ENCODE measurements around the gene SEMA3C. TPM values are rescaled to one million over a fixed set of nuclear protein-coding genes. Genes with fewer than 3 reads are reported as not detected.

SEMA3C gene
- total RNA-seq, 1 donor from 2014 or later, result 266 TPM

DNA sequence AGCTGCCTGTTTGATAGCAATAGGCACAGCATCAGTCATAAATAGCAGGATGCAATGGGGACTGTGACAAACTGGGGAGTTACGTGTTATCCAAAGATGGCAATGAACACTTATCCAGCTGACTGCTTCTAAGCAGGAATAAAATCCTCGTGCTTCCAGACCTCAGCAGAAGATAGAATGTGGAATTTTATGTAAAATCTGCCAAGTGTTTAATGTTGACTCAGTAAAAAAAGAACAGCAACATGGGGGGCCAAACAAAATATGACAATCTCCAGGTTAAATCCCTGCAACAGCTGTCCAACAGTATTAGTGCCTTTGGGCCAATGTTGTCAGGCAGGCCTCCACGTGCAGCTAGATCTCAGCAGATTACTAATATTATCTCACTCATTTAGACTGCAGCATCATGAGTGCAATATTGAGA, 127.3 kb downstream of the SEMA3C start:
- Histone ChIP-seq H3K36me3 (ENCODE audit: control insufficient read depth in 3 of 3, insufficient read depth in 3 of 3, low read length in 3 of 3) (peaks cover 0 to 2% (median 0%) of the 10 kb centered on the region in 3 donors), H3K27ac (ENCODE audit: low read depth, low read length) (peak overlapping the region; percentile 67), H3K9ac (ENCODE audit: low read depth in 1 of 3, low read length in 3 of 3) (peak overlapping the region in 1 of 3 donors; percentile 1), H3K27me3 (ENCODE audit: control insufficient read depth in 3 of 3, insufficient read depth in 3 of 3, low read length in 3 of 3) (no peaks in the 10 kb centered on the region), H3K4me1 (ENCODE audit: control insufficient read depth in 3 of 3, insufficient read depth in 3 of 3, low read length in 3 of 3) (peaks cover 21 to 26% (median 25%) of the 10 kb centered on the region in 3 donors), H3K4me3 (ENCODE audit: low read length in 3 of 3) (no peak overlapping the region), H3K9me3 (ENCODE audit: control insufficient read depth in 3 of 3, low read length in 3 of 3) (no peaks in the 10 kb centered on the region)

DNA sequence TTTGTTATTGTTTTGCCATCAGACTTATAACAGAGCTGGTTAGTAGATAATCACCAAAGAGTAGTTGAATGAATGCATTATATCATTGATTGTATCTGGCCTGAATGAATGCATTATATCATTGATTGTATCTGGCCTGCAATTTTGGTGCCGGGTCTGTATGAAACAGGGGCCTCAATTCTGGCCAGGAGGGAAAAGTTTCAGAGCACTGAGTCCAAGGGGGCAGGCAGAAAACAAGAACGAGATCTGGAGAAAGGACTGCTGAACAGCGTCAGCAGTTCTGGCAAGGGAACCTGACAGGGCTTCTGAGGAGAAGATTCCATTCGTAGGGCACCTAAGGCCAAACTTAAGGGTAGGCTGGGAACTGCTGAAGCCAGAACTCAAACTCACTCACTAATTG, 128.0 kb downstream of the SEMA3C start:
- Histone ChIP-seq H3K9me3 (ENCODE audit: control insufficient read depth in 3 of 3, low read length in 3 of 3) (no peaks in the 10 kb centered on the region), H3K27me3 (ENCODE audit: control insufficient read depth in 3 of 3, insufficient read depth in 3 of 3, low read length in 3 of 3) (no peaks in the 10 kb centered on the region), H3K4me3 (ENCODE audit: low read length in 3 of 3) (no peak overlapping the region), H3K9ac (ENCODE audit: low read depth in 1 of 3, low read length in 3 of 3) (peak overlapping the region in 2 of 3 donors; percentile 25 to 36), H3K36me3 (ENCODE audit: control insufficient read depth in 3 of 3, insufficient read depth in 3 of 3, low read length in 3 of 3) (peaks cover 0 to 2% (median 0%) of the 10 kb centered on the region in 3 donors), H3K4me1 (ENCODE audit: control insufficient read depth in 3 of 3, insufficient read depth in 3 of 3, low read length in 3 of 3) (peaks cover 21 to 26% (median 25%) of the 10 kb centered on the region in 3 donors), H3K27ac (ENCODE audit: low read depth, low read length) (peak overlapping the region; percentile 67)

DNA sequence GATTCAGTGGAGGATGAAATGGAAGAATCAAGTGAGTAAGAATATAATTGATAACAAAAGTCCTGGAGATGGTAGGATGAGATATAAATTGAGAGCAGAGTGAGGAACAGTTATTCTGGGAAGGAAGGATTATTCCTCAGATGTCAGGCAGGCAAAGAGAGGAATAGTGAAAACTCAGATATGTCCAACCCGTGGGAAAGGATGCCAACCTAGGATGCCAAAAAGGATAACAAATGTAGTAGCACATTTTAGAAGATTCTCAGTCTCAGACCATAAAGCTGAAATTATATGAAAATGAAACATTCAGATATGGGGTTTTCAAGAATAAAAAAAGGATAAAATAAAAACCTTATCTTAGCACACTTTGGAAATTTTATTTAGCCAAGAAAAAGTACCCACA, 131.1 kb downstream of the SEMA3C start:
- Histone ChIP-seq H3K9ac (ENCODE audit: low read depth in 1 of 3, low read length in 3 of 3) (no peak overlapping the region), H3K4me3 (ENCODE audit: low read length in 3 of 3) (no peak overlapping the region), H3K36me3 (ENCODE audit: control insufficient read depth in 3 of 3, insufficient read depth in 3 of 3, low read length in 3 of 3) (peaks cover 0 to 2% (median 0%) of the 10 kb centered on the region in 3 donors), H3K27ac (ENCODE audit: low read depth, low read length) (no peak overlapping the region), H3K4me1 (ENCODE audit: control insufficient read depth in 3 of 3, insufficient read depth in 3 of 3, low read length in 3 of 3) (peaks cover 23 to 26% (median 23%) of the 10 kb centered on the region in 3 donors), H3K27me3 (ENCODE audit: control insufficient read depth in 3 of 3, insufficient read depth in 3 of 3, low read length in 3 of 3) (no peaks in the 10 kb centered on the region), H3K9me3 (ENCODE audit: control insufficient read depth in 3 of 3, low read length in 3 of 3) (no peaks in the 10 kb centered on the region)

DNA sequence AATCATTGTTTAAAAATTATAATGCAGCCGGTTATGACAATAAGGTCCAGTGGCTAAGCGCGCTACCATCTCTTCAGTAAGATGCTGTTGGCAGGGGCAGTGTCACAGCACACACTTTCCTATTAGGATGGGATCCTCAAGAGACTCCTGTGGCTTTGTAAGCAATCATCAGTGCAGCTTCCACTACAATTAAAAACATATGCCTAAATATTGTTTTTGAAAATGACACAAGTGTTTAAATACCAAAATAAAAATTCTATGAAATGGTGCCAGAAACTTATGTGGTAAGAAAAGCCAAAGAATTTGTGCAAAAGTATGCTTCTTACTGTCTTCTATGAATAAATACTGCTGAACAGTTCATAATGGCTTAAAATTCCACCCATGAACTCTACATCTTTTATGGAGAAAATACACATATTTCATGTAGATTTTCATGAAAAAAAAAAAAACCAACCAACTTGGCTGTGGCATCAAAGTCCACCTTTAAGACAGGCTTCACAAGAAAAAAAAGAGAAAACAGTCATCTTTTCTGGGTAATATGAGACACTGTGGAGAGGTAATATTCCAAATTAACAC, 132.8 kb downstream of the SEMA3C start:
- H3K9ac ChIP-seq (ENCODE audit: low read depth in 1 of 3, low read length in 3 of 3), result no peak overlapping the region
- H3K27me3 ChIP-seq (ENCODE audit: control insufficient read depth in 3 of 3, insufficient read depth in 3 of 3, low read length in 3 of 3), result no peaks in the 10 kb centered on the region
- peak overlapping the region; percentile 32 for H3K27ac ChIP-seq (ENCODE audit: low read depth, low read length)
- peaks cover 0 to 2% (median 0%) of the 10 kb centered on the region in 3 donors for H3K36me3 ChIP-seq (ENCODE audit: control insufficient read depth in 3 of 3, insufficient read depth in 3 of 3, low read length in 3 of 3)
- no peak overlapping the region for H3K4me3 ChIP-seq (ENCODE audit: low read length in 3 of 3)
- H3K9me3 ChIP-seq (ENCODE audit: control insufficient read depth in 3 of 3, low read length in 3 of 3), result no peaks in the 10 kb centered on the region
- peaks cover 24 to 31% (median 27%) of the 10 kb centered on the region in 3 donors for H3K4me1 ChIP-seq (ENCODE audit: control insufficient read depth in 3 of 3, insufficient read depth in 3 of 3, low read length in 3 of 3)

DNA sequence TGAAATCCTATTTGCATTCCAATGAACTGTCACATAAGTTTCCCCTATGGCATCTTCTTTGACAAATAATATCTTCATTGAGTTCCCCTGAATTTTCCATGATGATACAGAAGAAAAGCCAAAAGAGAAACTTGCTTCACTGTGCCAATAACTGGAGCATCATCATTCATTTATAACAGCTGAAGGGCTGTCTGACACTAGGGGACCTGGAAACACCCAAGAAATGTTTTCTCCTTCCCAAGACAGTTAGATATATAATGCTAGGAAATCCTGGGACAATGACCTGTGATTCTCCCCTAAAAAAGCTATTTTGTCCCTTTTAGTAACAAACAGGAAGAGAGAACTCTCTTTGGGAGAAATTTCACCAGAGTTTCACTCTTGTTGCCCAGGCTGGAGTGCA, 133.6 kb downstream of the SEMA3C start:
- no peak overlapping the region for H3K4me3 ChIP-seq (ENCODE audit: low read length in 3 of 3)
- no peaks in the 10 kb centered on the region for H3K27me3 ChIP-seq (ENCODE audit: control insufficient read depth in 3 of 3, insufficient read depth in 3 of 3, low read length in 3 of 3)
- H3K36me3 ChIP-seq (ENCODE audit: control insufficient read depth in 3 of 3, insufficient read depth in 3 of 3, low read length in 3 of 3), result peaks cover 0 to 2% (median 0%) of the 10 kb centered on the region in 3 donors
- peaks cover 22 to 31% (median 23%) of the 10 kb centered on the region in 3 donors for H3K4me1 ChIP-seq (ENCODE audit: control insufficient read depth in 3 of 3, insufficient read depth in 3 of 3, low read length in 3 of 3)
- H3K9ac ChIP-seq (ENCODE audit: low read depth in 1 of 3, low read length in 3 of 3), result no peak overlapping the region
- no peaks in the 10 kb centered on the region for H3K9me3 ChIP-seq (ENCODE audit: control insufficient read depth in 3 of 3, low read length in 3 of 3)
- H3K27ac ChIP-seq (ENCODE audit: low read depth, low read length), result peak overlapping the region; percentile 32

DNA sequence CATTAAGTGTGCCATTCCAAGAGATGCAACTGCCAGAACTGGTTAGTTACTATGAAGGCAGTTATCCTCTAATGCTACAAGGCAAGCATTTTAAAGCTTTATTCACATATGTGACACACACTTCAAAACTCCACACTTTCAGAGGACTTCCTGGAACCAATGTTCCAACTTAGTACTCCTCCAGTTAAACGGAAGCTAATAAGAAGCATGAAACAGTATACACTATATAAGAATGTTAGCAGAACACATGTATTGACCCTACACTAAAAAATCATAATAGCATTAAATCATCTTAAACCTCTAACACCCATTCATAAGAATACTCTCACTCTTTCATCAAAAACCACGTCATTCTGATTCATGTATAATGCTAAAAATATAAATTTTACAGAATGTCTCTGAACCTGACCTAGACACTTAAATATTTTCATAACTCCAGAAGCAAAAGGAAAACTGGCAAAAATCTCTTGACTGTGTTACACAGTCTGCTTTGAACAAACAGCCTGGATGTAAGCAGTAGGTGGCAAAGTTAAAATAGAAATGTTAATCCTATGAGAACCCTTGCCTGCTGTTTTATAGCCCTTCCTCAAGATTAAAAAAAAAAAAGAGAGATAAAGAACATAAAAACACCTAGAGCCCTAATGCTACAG, 135.0 kb downstream of the SEMA3C start:
- Histone ChIP-seq H3K36me3 (ENCODE audit: control insufficient read depth in 3 of 3, insufficient read depth in 3 of 3, low read length in 3 of 3) (peaks cover 0 to 2% (median 0%) of the 10 kb centered on the region in 3 donors), H3K27ac (ENCODE audit: low read depth, low read length) (peak overlapping the region; percentile 5), H3K9ac (ENCODE audit: low read depth in 1 of 3, low read length in 3 of 3) (no peak overlapping the region), H3K9me3 (ENCODE audit: control insufficient read depth in 3 of 3, low read length in 3 of 3) (no peaks in the 10 kb centered on the region), H3K4me3 (ENCODE audit: low read length in 3 of 3) (no peak overlapping the region), H3K4me1 (ENCODE audit: control insufficient read depth in 3 of 3, insufficient read depth in 3 of 3, low read length in 3 of 3) (peaks cover 20 to 30% (median 22%) of the 10 kb centered on the region in 3 donors), H3K27me3 (ENCODE audit: control insufficient read depth in 3 of 3, insufficient read depth in 3 of 3, low read length in 3 of 3) (no peaks in the 10 kb centered on the region)

DNA sequence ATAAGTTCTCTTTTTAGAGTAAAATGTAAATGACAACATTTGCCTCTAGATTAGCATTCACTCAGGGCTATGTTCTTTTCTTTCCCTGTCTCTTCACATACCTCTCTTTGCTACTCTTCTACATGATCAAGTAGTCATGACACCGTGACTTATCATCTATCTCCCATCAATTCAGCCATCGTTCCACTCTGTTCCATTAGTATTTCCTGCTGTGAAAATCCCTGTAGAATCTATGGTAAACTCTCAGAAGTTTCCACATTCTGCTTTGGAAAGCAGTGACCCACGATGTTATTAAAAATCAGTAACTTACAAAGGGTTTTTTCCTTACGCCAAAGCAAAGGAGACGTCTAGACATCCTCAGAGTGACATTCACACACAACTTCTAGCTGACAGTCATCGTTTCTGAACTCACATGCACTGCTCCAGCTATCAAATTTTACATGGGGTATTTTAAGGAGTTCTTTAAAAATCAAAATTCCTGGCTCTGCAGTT, 135.6 kb downstream of the SEMA3C start:
- no peaks in the 10 kb centered on the region for H3K27me3 ChIP-seq (ENCODE audit: control insufficient read depth in 3 of 3, insufficient read depth in 3 of 3, low read length in 3 of 3)
- H3K9ac ChIP-seq (ENCODE audit: low read depth in 1 of 3, low read length in 3 of 3), result no peak overlapping the region
- no peaks in the 10 kb centered on the region for H3K9me3 ChIP-seq (ENCODE audit: control insufficient read depth in 3 of 3, low read length in 3 of 3)
- peaks cover 0 to under 1% (median 0%) of the 10 kb centered on the region in 3 donors for H3K36me3 ChIP-seq (ENCODE audit: control insufficient read depth in 3 of 3, insufficient read depth in 3 of 3, low read length in 3 of 3)
- peaks cover 20 to 30% (median 22%) of the 10 kb centered on the region in 3 donors for H3K4me1 ChIP-seq (ENCODE audit: control insufficient read depth in 3 of 3, insufficient read depth in 3 of 3, low read length in 3 of 3)
- H3K27ac ChIP-seq (ENCODE audit: low read depth, low read length), result peak overlapping the region; percentile 5
- no peak overlapping the region for H3K4me3 ChIP-seq (ENCODE audit: low read length in 3 of 3)

DNA sequence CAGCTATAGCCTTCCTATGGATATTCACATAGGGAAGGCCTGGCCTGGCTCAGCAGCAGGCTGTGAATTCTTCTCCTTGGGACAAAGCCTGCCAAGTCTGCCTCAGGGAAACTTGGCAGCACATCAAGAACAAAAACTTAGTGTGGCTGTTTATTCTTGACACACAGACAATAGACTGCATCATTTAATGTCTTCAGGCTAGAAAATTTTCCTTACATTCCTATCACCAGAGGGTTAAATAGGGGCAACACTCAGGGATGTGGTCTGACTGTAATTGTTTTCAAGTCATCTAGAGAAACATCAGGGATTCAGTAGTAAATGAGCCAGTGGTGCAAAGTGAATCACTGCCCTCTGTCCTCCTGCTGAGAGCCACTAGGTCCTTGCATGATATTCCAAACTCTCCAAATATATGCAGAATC, 137.3 kb downstream of the SEMA3C start:
- Histone ChIP-seq H3K4me3 (ENCODE audit: low read length in 3 of 3) (no peak overlapping the region), H3K4me1 (ENCODE audit: control insufficient read depth in 3 of 3, insufficient read depth in 3 of 3, low read length in 3 of 3) (peaks cover 20 to 30% (median 22%) of the 10 kb centered on the region in 3 donors), H3K27me3 (ENCODE audit: control insufficient read depth in 3 of 3, insufficient read depth in 3 of 3, low read length in 3 of 3) (no peaks in the 10 kb centered on the region), H3K9me3 (ENCODE audit: control insufficient read depth in 3 of 3, low read length in 3 of 3) (no peaks in the 10 kb centered on the region), H3K36me3 (ENCODE audit: control insufficient read depth in 3 of 3, insufficient read depth in 3 of 3, low read length in 3 of 3) (no peaks in the 10 kb centered on the region), H3K9ac (ENCODE audit: low read depth in 1 of 3, low read length in 3 of 3) (no peak overlapping the region), H3K27ac (ENCODE audit: low read depth, low read length) (peak overlapping the region; percentile 16)

DNA sequence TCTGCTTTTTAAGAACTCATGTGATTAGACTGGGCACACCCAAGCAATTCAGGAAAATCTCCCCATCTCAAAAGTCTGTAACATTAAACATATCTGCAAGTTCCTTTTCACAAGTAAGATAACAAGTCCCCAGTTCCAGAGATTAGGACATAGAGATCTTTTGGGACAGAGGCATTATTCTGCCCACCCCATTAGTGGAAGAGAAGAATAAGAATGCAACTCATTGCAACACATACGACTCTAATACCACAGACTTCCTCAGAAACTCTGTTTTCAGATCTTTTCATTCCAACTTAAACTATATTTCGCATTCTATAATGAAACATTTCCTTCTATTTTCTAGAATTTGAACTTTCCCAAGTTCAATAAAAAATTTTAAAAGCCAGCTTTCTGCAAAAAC, 137.7 kb downstream of the SEMA3C start:
- no peak overlapping the region for H3K4me3 ChIP-seq (ENCODE audit: low read length in 3 of 3)
- no peaks in the 10 kb centered on the region for H3K9me3 ChIP-seq (ENCODE audit: control insufficient read depth in 3 of 3, low read length in 3 of 3)
- H3K36me3 ChIP-seq (ENCODE audit: control insufficient read depth in 3 of 3, insufficient read depth in 3 of 3, low read length in 3 of 3), result no peaks in the 10 kb centered on the region
- peak overlapping the region; percentile 16 for H3K27ac ChIP-seq (ENCODE audit: low read depth, low read length)
- H3K4me1 ChIP-seq (ENCODE audit: control insufficient read depth in 3 of 3, insufficient read depth in 3 of 3, low read length in 3 of 3), result peaks cover 20 to 30% (median 22%) of the 10 kb centered on the region in 3 donors
- no peak overlapping the region for H3K9ac ChIP-seq (ENCODE audit: low read depth in 1 of 3, low read length in 3 of 3)
- H3K27me3 ChIP-seq (ENCODE audit: control insufficient read depth in 3 of 3, insufficient read depth in 3 of 3, low read length in 3 of 3), result no peaks in the 10 kb centered on the region

DNA sequence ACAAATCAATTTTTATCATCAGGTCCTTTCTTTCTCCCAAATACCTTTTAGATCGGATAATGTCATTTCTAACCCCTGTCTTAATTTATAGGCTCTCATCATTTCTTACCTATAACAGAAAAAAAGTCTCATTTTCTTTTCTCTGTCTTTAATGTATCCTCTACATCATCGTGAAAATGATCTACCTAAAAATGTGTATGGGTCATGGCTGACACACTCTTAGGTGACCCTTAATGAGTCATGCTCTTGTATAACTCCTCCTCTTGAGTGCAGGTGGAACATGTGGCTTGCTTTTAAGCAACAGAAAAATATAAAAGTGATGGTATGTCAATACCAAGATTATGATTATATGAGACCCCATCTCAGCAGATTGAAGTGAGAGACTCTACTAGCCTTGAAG, 139.4 kb downstream of the SEMA3C start:
- H3K4me3 ChIP-seq (ENCODE audit: low read length in 3 of 3), result no peak overlapping the region
- no peaks in the 10 kb centered on the region for H3K9me3 ChIP-seq (ENCODE audit: control insufficient read depth in 3 of 3, low read length in 3 of 3)
- no peaks in the 10 kb centered on the region for H3K27me3 ChIP-seq (ENCODE audit: control insufficient read depth in 3 of 3, insufficient read depth in 3 of 3, low read length in 3 of 3)
- no peak overlapping the region for H3K9ac ChIP-seq (ENCODE audit: low read depth in 1 of 3, low read length in 3 of 3)
- no peaks in the 10 kb centered on the region for H3K36me3 ChIP-seq (ENCODE audit: control insufficient read depth in 3 of 3, insufficient read depth in 3 of 3, low read length in 3 of 3)
- H3K4me1 ChIP-seq (ENCODE audit: control insufficient read depth in 3 of 3, insufficient read depth in 3 of 3, low read length in 3 of 3), result peaks cover 20 to 35% (median 30%) of the 10 kb centered on the region in 3 donors
- H3K27ac ChIP-seq (ENCODE audit: low read depth, low read length), result no peak overlapping the region

Data from skeletal muscle tissue (tissue), 4 donors.